Right kidney (tissue), 1 donor: Measurements from ENCODE around the gene SLC39A2.
"Not testable (repeated sequence)": the region's sequence is repeated elsewhere in the genome, so short reads cannot be mapped to it uniquely, and the experiment has no call there.

Source experiments
- DNase-seq: peaks from one replicate; pipeline ENCODE4 v3.0.0-alpha.2; 2016

SLC39A2 gene

DNA sequence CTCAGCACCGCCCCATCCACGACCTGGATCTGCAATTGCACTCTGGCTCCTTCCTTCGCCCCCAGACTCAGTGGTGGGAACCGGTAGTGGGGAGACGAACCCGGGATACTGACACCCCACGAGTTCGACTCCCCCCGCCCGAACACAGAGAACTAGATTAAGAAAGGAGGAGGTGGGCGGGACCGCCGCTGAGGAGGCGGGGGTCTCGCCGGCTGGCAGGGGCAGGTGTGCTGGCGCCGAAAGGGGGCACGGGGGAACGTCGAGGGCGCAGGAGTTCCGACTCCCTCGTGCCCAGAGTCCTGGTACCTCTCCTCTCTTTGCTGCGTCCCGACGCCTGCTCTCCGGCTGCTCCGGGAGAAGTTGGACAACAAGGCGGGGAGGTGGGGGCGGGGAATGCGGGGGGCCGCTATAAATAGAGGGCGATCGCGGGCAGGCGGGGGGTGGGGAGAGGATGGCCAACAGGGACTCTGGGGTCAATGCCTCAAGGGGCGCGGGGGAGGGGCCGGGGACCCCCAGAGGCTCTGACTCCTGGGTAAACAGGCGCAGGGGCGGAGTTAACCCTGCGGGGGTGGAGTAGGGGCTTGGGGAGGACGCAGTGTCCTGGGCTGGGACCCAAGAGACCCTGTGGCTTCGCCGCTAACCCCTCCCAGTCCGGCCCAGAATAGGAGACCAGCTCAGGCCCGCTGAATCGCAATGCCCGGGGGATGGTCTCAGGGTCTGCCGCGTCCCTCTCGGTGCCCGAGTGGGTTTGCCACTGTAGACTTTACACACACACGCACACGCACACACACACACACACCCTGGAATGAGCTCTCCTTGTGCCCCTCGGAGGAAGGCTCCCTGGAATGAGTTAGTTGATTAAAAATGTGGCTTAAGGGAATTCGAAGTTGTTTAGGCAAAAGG, 26.5 kb downstream of the SLC39A2 start:
- DNase-seq, result peak; percentile 89

- no peak for DNase-seq
These were observed 27.3 kb downstream of the SLC39A2 start for GRCh38 chr14:21026274-21026987.

DNA sequence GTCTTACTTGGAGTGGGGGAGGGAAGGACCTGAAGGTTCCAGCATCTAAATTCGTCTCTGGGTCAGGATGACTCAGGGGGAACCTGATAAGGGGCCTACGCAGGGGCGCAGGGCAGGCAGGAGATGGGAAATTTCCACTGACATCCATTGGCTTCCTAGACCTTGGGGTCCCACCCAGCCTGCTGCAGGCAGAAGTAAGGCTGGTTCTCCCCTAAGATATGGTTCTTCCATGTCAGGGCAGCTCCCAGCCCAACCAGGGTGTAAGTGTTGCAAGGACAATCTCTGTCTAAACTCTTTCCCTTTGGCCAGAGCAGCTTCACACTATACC, 27.9 kb downstream of the SLC39A2 start:
- no peak for DNase-seq

GRCh38 chr14:21029917-21030316, 30.8 kb downstream of the SLC39A2 start, which contains the start of gene TPPP2:
TPPP2 (plus strand) TSS chr14:21030217; CDS start chr14:21030582, 365 bp downstream.
- no peak for DNase-seq

GRCh38 chr14:21030531-21030930, 31.4 kb downstream of the SLC39A2 start:
- DNase-seq, result no peak

DNA sequence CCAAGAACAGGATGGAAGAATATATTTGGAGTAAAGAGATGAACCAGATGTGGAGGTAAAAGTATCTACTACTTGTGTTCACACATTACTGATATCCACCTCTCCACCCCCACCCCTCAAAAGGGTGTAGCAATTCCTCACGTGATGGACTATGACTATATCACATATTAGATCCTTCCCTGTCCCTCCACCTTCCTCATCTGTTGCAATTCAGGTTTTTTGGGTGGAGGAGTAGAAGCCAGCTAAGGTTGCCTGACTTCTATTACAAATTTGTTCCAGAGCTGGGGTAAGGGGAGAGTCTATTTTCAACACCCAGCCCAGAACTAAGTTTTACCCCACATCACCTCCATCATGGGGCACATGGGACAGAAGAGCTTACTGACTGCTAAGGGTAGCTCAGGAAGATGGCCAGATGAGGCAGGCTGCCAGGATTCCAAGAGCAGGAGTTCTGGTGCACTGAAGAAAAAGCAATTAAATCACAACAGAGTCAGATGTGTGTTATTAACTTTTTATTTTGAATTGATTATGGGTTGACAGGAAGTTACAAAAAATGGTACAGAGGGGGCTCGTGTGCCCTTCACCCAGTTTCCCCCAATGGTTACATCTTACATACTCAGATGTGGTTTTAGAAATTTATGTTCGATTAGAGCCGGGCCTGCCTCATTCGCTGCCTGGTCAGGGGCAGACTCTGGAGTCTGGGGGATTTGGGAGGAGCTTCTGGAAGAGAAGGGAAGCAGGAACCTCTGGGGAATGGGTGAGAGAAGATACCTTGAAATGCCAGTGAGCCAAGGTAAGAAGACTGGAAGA, 33.4 kb downstream of the SLC39A2 start:
- no peak for DNase-seq

DNA sequence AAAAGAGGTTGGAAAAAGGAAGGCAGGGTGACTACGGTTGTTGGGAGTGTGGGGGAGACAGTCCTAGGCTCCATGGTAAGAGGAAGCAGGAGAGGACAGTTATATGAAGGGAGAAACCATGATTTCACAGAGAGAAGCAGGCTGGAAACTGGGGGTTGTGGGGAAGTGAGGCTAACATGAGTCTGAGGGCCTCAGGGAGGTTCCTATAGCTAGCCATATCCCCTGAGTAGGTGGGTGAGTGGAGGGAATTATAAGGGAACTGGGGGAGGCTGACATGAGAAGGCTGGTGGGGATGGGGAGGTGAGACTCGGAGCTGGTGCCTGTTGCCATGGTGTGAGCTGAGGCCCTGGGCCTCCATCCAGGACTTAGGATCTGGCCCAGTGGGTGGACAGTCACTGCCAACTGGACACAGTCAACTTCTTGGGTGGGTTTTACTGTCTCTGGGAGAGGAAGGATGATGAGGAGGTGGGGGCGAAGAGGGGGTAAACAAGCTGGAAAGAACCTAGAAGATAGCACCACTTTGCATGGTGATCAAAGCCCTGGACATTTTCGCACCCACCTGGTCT, 34.1 kb downstream of the SLC39A2 start:
- DNase-seq, result no peak

- DNase-seq, result no peak
These were observed 35.6 kb downstream of the SLC39A2 start, which contains the start of gene RNASE13 for GRCh38 chr14:21034707-21035106. RNASE13 (minus strand) TSS chr14:21034807; CDS start chr14:21034288, 519 bp downstream.

DNA sequence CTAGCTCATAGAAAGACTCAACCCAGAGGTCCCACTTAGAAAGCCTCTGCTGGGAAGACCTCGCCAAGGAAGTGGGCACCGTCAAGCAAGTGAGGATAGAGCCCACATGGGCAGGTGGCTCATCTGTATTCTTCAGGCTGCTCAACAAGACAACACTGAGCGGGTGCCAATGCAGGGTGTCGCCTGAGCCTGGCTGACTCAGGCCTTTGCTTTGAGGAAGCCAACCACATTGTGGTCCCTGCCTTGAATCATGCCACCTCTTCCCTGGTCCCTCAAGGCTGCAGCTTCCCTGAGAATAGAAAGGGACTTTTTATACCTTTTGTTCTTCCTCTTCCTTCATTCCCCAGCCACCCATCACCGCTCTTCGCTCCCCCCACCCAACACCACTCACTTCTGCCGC, 37.7 kb downstream of the SLC39A2 start:
- DNase-seq, result no peak

DNA sequence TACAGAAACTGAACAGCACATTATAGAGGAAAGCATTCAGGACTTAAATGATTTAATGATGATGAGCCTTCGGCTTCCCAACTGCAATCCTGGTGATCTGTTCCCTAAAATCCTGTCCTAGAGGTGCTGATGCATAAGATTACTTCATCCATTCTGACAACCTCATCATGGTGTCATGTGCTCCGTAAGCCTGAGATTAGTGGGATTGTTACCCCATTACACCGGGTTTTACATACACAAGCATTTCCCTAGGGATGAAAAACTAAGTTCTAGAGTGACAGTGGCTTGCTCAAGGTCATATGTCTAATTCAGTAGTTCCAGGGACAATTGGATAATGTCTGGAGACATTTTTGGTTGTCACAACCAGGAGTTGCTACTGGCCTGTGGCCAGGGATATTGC, 38.1 kb downstream of the SLC39A2 start:
- DNase-seq, result no peak

- peak; percentile 58 for DNase-seq
These were observed 39.6 kb downstream of the SLC39A2 start for GRCh38 chr14:21038441-21039422.

DNA sequence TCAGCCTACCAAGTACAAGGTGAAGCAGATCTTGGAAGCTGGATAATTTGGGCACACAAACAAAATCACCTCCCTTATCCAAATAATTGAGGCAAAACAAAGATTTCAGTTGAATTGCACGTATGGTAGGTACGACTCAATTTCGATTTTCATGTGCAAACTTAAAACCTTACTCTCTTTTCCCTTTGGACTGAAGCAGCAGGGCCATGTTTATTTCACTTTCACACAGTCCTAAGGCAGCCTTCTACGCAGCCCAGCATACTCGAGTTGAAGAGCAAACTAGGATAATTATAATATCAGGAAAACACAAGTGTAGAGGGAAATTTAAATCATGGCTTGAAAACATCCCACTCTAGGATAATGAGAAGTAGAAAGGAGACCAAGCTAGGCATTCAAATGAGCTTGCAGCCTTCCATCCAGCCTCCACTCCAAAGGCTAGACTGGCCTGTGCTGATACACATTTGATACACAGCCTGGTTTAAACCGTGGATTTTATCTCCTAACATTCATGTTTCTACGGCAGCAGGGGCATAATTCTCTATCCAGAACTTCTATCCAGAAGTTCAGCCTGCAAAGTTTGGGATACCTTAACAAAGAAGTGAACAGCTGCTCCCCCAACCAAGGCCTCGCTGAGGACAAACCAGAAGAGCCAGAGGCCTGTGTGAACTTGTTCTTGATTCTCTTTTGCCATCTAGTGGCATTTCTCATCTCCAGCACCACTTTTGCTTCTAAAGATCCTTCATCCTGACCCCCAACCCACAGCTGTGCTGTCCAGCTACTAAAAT, 40.7 kb downstream of the SLC39A2 start:
- DNase-seq, result peak; percentile 57

DNA sequence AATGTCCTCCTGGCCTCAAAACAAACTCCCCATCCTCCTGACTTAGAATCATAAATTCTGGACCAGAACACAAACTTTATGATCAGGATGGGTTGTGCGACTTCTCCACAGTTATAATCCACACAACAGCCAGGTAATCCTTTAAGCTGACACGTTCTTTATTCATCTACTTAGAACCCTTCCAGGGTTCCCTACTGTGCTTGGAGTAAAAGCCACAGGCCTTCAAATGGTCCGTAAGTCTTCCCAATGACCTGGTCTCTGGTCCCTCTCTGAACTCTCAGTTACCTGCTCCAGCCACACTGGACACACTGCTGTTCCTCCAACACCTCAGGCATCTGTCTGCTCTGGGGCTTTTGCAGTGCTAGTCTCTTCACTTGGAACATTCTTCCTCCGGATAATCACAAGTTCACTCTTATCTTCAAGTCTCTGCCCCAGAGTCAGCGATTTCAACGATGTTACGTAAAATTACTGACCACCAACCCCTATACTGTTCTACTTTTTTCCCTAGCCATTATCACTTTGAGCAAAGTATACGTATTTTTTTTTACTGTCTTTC, 41.4 kb downstream of the SLC39A2 start:
- DNase-seq, result no peak

DNA sequence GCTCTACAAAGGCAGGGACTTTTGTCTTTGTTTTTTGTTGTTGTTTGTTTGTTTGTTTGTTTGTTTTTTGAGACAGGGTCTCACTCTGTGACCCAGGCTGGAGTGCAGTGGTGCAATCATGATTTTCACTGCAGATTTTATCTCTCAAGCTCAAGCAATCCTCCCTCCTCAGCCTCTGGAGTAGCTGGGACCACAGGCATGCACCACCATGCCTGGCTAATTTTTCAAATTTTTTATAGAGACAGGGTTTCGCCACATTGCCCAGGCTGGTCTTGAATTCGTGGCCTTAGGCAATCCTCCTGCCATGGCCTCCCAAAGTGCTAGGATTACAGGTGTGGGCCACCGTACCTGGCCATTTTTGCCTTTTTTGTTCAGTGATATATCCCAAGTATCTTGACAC, 41.8 kb downstream of the SLC39A2 start:
- DNase-seq, result not testable (repeated sequence)

GRCh38 chr14:21041676-21042433, 42.8 kb downstream of the SLC39A2 start, which contains the start of gene RNASE7:
RNASE7 (plus strand) TSS chr14:21042362; CDS start chr14:21042993, 631 bp downstream.
- DNase-seq, result no peak

- DNase-seq, result no peak
These were observed 43.8 kb downstream of the SLC39A2 start for GRCh38 chr14:21042918-21043317.

GRCh38 chr14:21043387-21043973, 44.4 kb downstream of the SLC39A2 start:
- no peak for DNase-seq

GRCh38 chr14:21043974-21044618, 45.0 kb downstream of the SLC39A2 start:
- no peak for DNase-seq
